ENCODE measurements around the gene VPREB3. TPM values are rescaled to one million over a fixed set of nuclear protein-coding genes. Genes with fewer than 3 reads are reported as not detected.
A peak's percentile ranks its signal among the peaks of the same experiment; 100 is the strongest.

VPREB3 gene
- total RNA-seq, 1 experiment from 2014 or later = 0.88 TPM

DNA sequence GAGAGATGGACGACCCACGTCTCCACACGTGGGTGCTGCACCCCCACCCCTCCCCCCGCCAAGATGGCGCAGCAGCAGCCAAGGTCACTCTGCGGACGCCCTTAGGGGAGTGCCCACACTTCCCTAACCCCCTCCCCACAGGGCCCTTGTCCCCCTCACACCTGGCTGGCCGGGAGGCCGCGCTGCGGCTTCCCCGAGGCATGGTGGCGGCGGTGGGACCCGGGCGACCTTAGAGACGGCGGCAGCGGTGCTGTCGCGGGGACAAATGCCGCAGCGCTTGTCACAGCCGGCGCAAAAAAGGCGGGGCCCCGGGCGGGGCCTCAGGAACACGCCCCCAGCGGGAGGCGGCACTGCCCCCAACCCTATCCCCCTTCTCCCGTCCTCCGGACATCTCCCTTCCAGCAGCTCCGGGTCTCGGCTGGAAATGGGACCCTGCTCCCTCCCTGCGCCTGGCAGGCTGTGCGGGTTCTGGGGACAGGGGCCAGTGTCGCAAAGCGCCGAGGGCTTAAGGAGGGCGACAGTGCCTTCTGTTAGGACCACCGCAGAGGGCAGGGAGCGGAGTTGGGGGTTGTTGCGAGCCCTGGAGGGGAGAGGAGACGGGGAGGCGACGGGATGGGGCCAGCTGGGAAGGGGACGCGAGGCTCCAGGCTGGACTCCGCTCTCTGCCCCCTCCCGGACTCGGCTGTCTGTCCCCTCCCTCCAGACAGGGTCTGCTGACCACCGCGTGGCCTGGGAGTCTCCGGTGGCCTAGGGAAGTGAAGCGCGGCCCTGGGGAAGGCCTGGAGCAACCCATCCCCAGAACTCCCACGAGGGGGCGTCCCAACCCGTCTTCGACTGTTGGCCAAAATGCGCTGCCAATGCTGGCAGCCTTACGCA lies 13.7 kb upstream of the VPREB3 start, which contains the start of gene CHCHD10:
Gene CHCHD10, minus strand, starts transcription at position 300 of the 876 bp plus-strand sequence. Its CDS starts 98 bp downstream, at position 202.
- intact Hi-C loops (cut with micrococcal nuclease; ENCODE audit: unreplicated experiment) = loop anchor here (5.0 kb wide), 1 partner anchor 79 kb away; no protein-coding TSS in a partner anchor
- no peaks in the 10 kb centered on the region for H3K9me3 ChIP-seq (ENCODE audit: low read depth, low read length, poor library complexity, severe bottlenecking)
- POLR2A ChIA-PET (ENCODE audit: low non-redundant PET) = no interaction called here
- H3K4me3 ChIP-seq (ENCODE audit: low read depth, low read length, poor library complexity, severe bottlenecking) = peak within 1 kb of the TSS; percentile 70
- no peaks in the 10 kb centered on the region for H3K27me3 ChIP-seq (replicated peaks; ENCODE audit: insufficient read depth, low read depth, low read length, poor library complexity)
- no peak for TF ChIP-seq EZH2 (IDR thresholded peaks at IDR 0.05; ENCODE audit: borderline replicate concordance, low read depth, low read length, poor library complexity, severe bottlenecking)
- TF ChIP-seq CTCF (conservative IDR thresholded peaks at IDR 0.05; ENCODE audit: low read depth, low read length) = peak; percentile 85
- peak within 1 kb of the TSS; percentile 90 for H3K27ac ChIP-seq (ENCODE audit: low read depth, low read length, poor library complexity, severe bottlenecking)
- peak; percentile 92 for DNase-seq (ENCODE audit: low spot score)
- no TSS peak for BruUV-seq (replicated peaks)
- H3K36me3 ChIP-seq (ENCODE audit: insufficient read depth, low read length, poor library complexity, severe bottlenecking) = peaks cover 8% of the 10 kb centered on the region
- CTCF ChIA-PET = interaction anchor here (0.6 to 0.7 kb wide), 2 partner anchors 82 to 89 kb away, joined by 4 read pairs; no protein-coding TSS in a partner anchor
- H3K4me1 ChIP-seq (ENCODE audit: insufficient read depth, low read length, poor library complexity, severe bottlenecking) = peaks cover 49% of the 10 kb centered on the region

- TF ChIP-seq EZH2 (IDR thresholded peaks at IDR 0.05; ENCODE audit: borderline replicate concordance, low read depth, low read length, poor library complexity, severe bottlenecking) (no peak), CTCF (conservative IDR thresholded peaks at IDR 0.05; ENCODE audit: low read depth, low read length) (no peak)
- no peaks in the 10 kb centered on the region for H3K9me3 ChIP-seq (ENCODE audit: low read depth, low read length, poor library complexity, severe bottlenecking)
- H3K27me3 ChIP-seq (replicated peaks; ENCODE audit: insufficient read depth, low read depth, low read length, poor library complexity) = no peaks in the 10 kb centered on the region
- H3K36me3 ChIP-seq (ENCODE audit: insufficient read depth, low read length, poor library complexity, severe bottlenecking) = peaks cover 8% of the 10 kb centered on the region
- CTCF ChIA-PET = interaction anchor here (0.7 kb wide), 1 partner anchor 82 kb away, joined by 11 read pairs; no protein-coding TSS in a partner anchor
- POLR2A ChIA-PET (ENCODE audit: low non-redundant PET) = no interaction called here
- DNase-seq (ENCODE audit: low spot score) = no peak
- peak overlapping the region; percentile 70 for H3K4me3 ChIP-seq (ENCODE audit: low read depth, low read length, poor library complexity, severe bottlenecking)
- no TSS peak for BruUV-seq (replicated peaks)
- H3K4me1 ChIP-seq (ENCODE audit: insufficient read depth, low read length, poor library complexity, severe bottlenecking) = peaks cover 52% of the 10 kb centered on the region
- peak overlapping the region; percentile 90 for H3K27ac ChIP-seq (ENCODE audit: low read depth, low read length, poor library complexity, severe bottlenecking)
- intact Hi-C loops (cut with micrococcal nuclease; ENCODE audit: unreplicated experiment) = loop anchor here (5.0 kb wide), 1 partner anchor 80 kb away; no protein-coding TSS in a partner anchor
These were observed 13.1 kb upstream of the VPREB3 start for GRCh38 chr22:23767303-23767672.

- H3K27ac ChIP-seq (ENCODE audit: low read depth, low read length, poor library complexity, severe bottlenecking) = peak overlapping the region; percentile 61
- intact Hi-C loops (cut with micrococcal nuclease; ENCODE audit: unreplicated experiment) = loop anchor here (5.0 kb wide), 2 partner anchors 82 to 223 kb away; no protein-coding TSS in a partner anchor
- BruUV-seq (replicated peaks) = no TSS peak
- H3K27me3 ChIP-seq (replicated peaks; ENCODE audit: insufficient read depth, low read depth, low read length, poor library complexity) = no peaks in the 10 kb centered on the region
- H3K4me1 ChIP-seq (ENCODE audit: insufficient read depth, low read length, poor library complexity, severe bottlenecking) = peaks cover 50% of the 10 kb centered on the region
- ChIA-PET POLR2A (ENCODE audit: low non-redundant PET) (no interaction called here), CTCF (no interaction called here)
- TF ChIP-seq CTCF (conservative IDR thresholded peaks at IDR 0.05; ENCODE audit: low read depth, low read length) (no peak), EZH2 (IDR thresholded peaks at IDR 0.05; ENCODE audit: borderline replicate concordance, low read depth, low read length, poor library complexity, severe bottlenecking) (no peak)
- no peaks in the 10 kb centered on the region for H3K9me3 ChIP-seq (ENCODE audit: low read depth, low read length, poor library complexity, severe bottlenecking)
- peaks cover 8% of the 10 kb centered on the region for H3K36me3 ChIP-seq (ENCODE audit: insufficient read depth, low read length, poor library complexity, severe bottlenecking)
- no peak for DNase-seq (ENCODE audit: low spot score)
- H3K4me3 ChIP-seq (ENCODE audit: low read depth, low read length, poor library complexity, severe bottlenecking) = no peak overlapping the region
These were observed 11.0 kb upstream of the VPREB3 start for GRCh38 chr22:23764899-23765881.

Measured in A673 (cell line).